Ishikawa (cell line): Measurements from ENCODE around the gene NUP214.

Experiments used
- CEBPB ChIP-seq: IDR thresholded peaks from 2 replicates; pipeline ENCODE4 v1.6.1; 2012
- CREB1 ChIP-seq: IDR thresholded peaks from 2 replicates; pipeline ENCODE4 v1.6.1; 2012; ENCODE audit warnings: low read depth
- EGR1 ChIP-seq: IDR thresholded peaks from 2 replicates; pipeline ENCODE4 v1.6.1; 2012
- EP300 ChIP-seq: IDR thresholded peaks from 2 replicates; pipeline ENCODE4 v1.6.1; 2012; ENCODE audit warnings: borderline replicate concordance
- FOXM1 ChIP-seq: IDR thresholded peaks from 2 replicates; pipeline ENCODE4 v1.6.1; 2012; ENCODE audit warnings: low read depth, borderline replicate concordance
- MAX ChIP-seq: IDR thresholded peaks from 2 replicates; pipeline ENCODE4 v1.6.1; 2012
- RAD21 ChIP-seq: IDR thresholded peaks from 2 replicates; pipeline ENCODE4 v1.6.1; 2012; ENCODE audit warnings: low read depth
- REST ChIP-seq: IDR thresholded peaks from 2 replicates; pipeline ENCODE4 v1.6.1; 2012; ENCODE audit warnings: low read depth, mild to moderate bottlenecking
- TAF1 ChIP-seq: IDR thresholded peaks from 2 replicates; pipeline ENCODE4 v1.6.1; 2012; ENCODE audit warnings: low read depth, mild to moderate bottlenecking
- TCF12 ChIP-seq: IDR thresholded peaks from 2 replicates; pipeline ENCODE4 v1.6.1; 2012; ENCODE audit warnings: low read depth
- TEAD4 ChIP-seq: IDR thresholded peaks from 2 replicates; pipeline ENCODE4 v1.6.1; 2012
- USF1 ChIP-seq: IDR thresholded peaks from 2 replicates; pipeline ENCODE4 v1.6.1; 2012
- YY1 ChIP-seq: IDR thresholded peaks from 2 replicates; pipeline ENCODE4 v1.6.1; 2012; ENCODE audit warnings: low read depth
- ZBTB7A ChIP-seq: IDR thresholded peaks from 2 replicates; pipeline ENCODE4 v1.6.1; 2012; ENCODE audit warnings: low read depth

GRCh38 chr9:131282175-131282574, 156.8 kb downstream of the NUP214 start:
- no peak for TF ChIP-seq REST
- TF ChIP-seq RAD21: no peak
- TF ChIP-seq EP300: no peak
- no peak for TF ChIP-seq EGR1
- no peak for TF ChIP-seq CREB1
- TF ChIP-seq USF1: no peak
- TF ChIP-seq CEBPB: no peak
- no peak for TF ChIP-seq TAF1
- TF ChIP-seq FOXM1: no peak
- TF ChIP-seq MAX: no peak
- no peak for TF ChIP-seq TEAD4
- no peak for TF ChIP-seq ZBTB7A
- TF ChIP-seq YY1: no peak
- TF ChIP-seq TCF12: no peak
